AG10803 (cell line): Measurements from ENCODE around the gene SRP9.
A peak's percentile ranks its signal among the peaks of the same experiment; 100 is the strongest.
"Not testable (repeated sequence)": the region's sequence is repeated elsewhere in the genome, so short reads cannot be mapped to it uniquely, and the experiment has no call there.

Source experiments
- DNase-seq: peaks from one replicate; pipeline ENCODE4 v3.0.0; 2010; ENCODE audit warnings: low read depth
- H3K4me3 ChIP-seq: 2 replicates; pipeline ENCODE4 v1.5.1; 2011; ENCODE audit warnings: mild to moderate bottlenecking, low read length, control low read depth
- CTCF ChIP-seq: conservative IDR thresholded peaks from 2 replicates; pipeline ENCODE4 v1.5.1; 2011; ENCODE audit warnings: mild to moderate bottlenecking, low read length, control low read depth, inconsistent platforms

SRP9 gene

GRCh38 chr1:225806249-225806648 lies 28.6 kb downstream of the SRP9 start:
- TF ChIP-seq CTCF: no peak
- H3K4me3 ChIP-seq: no peak overlapping the region
- DNase-seq: no peak

- H3K4me3 ChIP-seq, DNase-seq: not testable (repeated sequence)
Measured at GRCh38 chr1:225806736-225807135, 29.1 kb downstream of the SRP9 start.

- H3K4me3 ChIP-seq: no peak overlapping the region
- DNase-seq: no peak
- no peak for TF ChIP-seq CTCF
Measured at GRCh38 chr1:225808136-225808535, 30.5 kb downstream of the SRP9 start.

GRCh38 chr1:225809842-225810578 lies 32.4 kb downstream of the SRP9 start, which contains the start of gene EPHX1:
Gene EPHX1 (plus strand): TSS chr1:225810124. CDS start chr1:225828730, 18,606 bp downstream.
- H3K4me3 ChIP-seq: peak within 1 kb of the TSS; percentile 74
- DNase-seq: peak; percentile 80
- peak; percentile 35 for TF ChIP-seq CTCF

- DNase-seq: not testable (repeated sequence)
- peak overlapping the region; percentile 74 for H3K4me3 ChIP-seq
Measured at GRCh38 chr1:225810579-225811538, 33.2 kb downstream of the SRP9 start.

GRCh38 chr1:225811622-225812487 lies 34.2 kb downstream of the SRP9 start:
- DNase-seq: peak; percentile 25
- peak; percentile 60 for TF ChIP-seq CTCF
- peak overlapping the region; percentile 63 for H3K4me3 ChIP-seq

GRCh38 chr1:225812488-225813213 lies 35.0 kb downstream of the SRP9 start:
- no peak for TF ChIP-seq CTCF
- no peak overlapping the region for H3K4me3 ChIP-seq
- DNase-seq: peak; percentile 34
